C4-2B (cell line): Measurements from ENCODE around the gene NCKAP5L.

ENCODE experiments used
- H3K27ac ChIP-seq: fragments of 450-650 bp; 2 replicates; pipeline ENCODE4 v1.5.1; 2017
- CTCF ChIP-seq: fragments of 450-650 bp; conservative IDR thresholded peaks from 2 replicates; pipeline ENCODE4 v1.5.1; 2017; ENCODE audit warnings: mild to moderate bottlenecking
- ZFX ChIP-seq: fragments of 450-650 bp; IDR thresholded peaks from 2 replicates; pipeline ENCODE4 v1.6.1; 2017

The NCKAP5L gene

DNA sequence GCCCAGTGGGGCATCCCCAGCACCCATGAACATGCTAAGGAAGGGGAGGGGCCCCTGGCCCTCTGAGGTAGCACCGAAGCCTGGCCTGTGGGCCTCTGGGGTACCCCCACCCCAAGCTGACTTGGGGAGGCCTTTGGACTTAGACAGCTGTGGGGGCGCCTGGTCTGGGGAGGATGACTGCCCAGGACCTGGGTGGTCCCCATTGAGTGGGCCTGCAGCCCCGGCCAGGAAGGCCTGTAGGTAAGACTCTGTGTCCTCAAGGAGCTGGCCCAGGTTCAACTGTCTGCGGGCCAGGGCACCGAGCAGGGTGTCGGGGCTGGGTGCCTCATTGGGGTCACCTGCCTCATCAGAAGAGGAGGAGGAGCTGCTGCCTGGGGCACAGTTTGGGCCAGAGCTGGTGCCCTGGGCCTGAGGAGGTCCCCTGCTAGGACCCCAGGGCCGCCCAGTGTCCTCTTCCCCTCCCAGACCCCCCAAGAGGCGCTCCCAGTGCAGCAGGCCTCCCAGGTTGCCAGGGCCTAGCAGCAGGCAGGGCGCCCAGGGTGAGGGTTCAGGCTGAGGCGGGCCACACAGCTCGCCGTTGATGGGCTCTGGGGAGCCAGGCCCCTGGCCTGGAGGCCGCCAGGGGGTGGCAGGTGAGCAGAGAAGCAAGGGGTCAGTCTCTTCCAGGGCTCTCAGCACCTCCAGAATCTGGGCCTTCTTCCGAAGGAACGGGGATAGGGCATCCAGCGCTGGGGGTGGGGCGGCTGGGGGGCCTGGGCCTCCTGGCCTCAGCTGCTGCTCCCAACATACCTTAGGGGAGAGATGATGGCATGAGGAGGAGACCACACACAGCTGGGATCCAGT is 31.4 kb downstream of the NCKAP5L start:
- TF ChIP-seq CTCF (no peak), ZFX (no peak)
- H3K27ac ChIP-seq: no peak overlapping the region

DNA sequence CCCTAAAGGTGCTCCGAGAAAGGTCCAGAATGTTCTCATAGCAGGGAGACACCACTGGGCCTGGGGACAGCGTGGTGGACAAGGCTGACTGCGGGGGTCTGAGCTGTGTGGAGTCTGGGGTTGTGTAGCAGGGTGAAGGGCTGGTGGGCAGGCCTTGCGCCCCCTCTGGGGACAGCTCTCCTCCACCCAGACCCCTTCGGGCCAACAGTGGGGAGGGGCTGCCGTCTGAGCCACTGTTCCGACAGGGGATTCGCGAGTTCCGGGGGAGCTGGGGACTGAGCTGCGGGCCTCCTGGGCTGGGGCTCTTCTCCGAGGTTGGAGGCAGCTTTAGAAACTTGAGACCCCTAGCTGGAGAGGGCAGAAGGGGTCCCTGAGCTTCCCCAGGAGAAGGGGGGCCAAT is 32.1 kb downstream of the NCKAP5L start:
- TF ChIP-seq CTCF (no peak), ZFX (no peak)
- H3K27ac ChIP-seq: no peak overlapping the region

GRCh38 chr12:49795654-49796105 is 32.5 kb downstream of the NCKAP5L start:
- no peak overlapping the region for H3K27ac ChIP-seq
- TF ChIP-seq ZFX: no peak
- TF ChIP-seq CTCF: no peak

GRCh38 chr12:49794811-49795653 is 33.2 kb downstream of the NCKAP5L start:
- TF ChIP-seq CTCF: no peak
- TF ChIP-seq ZFX: no peak
- no peak overlapping the region for H3K27ac ChIP-seq

GRCh38 chr12:49794021-49794420 is 34.2 kb downstream of the NCKAP5L start:
- TF ChIP-seq ZFX (no peak), CTCF (no peak)
- no peak overlapping the region for H3K27ac ChIP-seq

DNA sequence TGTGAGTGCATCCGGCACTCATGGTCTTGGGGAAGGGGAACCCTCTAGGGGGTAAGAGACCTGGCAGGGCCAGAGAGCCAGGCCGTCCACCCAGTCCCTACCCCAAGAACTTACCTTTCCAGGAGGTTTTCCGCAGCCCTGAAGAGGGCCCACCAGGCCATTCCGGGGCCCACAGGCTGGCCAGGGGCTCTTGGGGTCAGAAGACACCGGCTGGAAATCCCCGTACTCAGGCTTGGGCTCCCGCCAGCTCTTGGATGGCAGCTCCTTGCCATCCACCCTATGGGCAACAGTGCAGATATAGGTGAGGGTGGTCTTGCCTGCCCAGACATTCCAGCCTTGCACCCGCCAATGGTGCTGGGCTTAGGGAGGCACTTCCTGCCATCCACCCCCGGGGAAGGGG is 34.6 kb downstream of the NCKAP5L start:
- no peak for TF ChIP-seq ZFX
- TF ChIP-seq CTCF: no peak
- no peak overlapping the region for H3K27ac ChIP-seq
